Measurements from ENCODE around the gene BCAS4.

The BCAS4 gene

GRCh38 chr20:50842821-50843220, 48.0 kb downstream of the BCAS4 start:
- no peaks in the 10 kb centered on the region for H3K36me3 Mint-ChIP-seq (ENCODE audit: low read depth)
- H3K27me3 Mint-ChIP-seq (ENCODE audit: low read depth): no peaks in the 10 kb centered on the region
- no peaks in the 10 kb centered on the region for H3K9me3 Mint-ChIP-seq
- no peak overlapping the region for H3K4me3 Mint-ChIP-seq
- H3K4me1 Mint-ChIP-seq (ENCODE audit: low read depth): peaks cover 19% of the 10 kb centered on the region
- no peak overlapping the region for H3K27ac Mint-ChIP-seq

GRCh38 chr20:50843331-50844276, 48.7 kb downstream of the BCAS4 start:
- H3K4me3 Mint-ChIP-seq: no peak overlapping the region
- no peaks in the 10 kb centered on the region for H3K9me3 Mint-ChIP-seq
- H3K27me3 Mint-ChIP-seq (ENCODE audit: low read depth): no peaks in the 10 kb centered on the region
- H3K4me1 Mint-ChIP-seq (ENCODE audit: low read depth): peaks cover 17% of the 10 kb centered on the region
- no peak overlapping the region for H3K27ac Mint-ChIP-seq
- H3K36me3 Mint-ChIP-seq (ENCODE audit: low read depth): no peaks in the 10 kb centered on the region

- H3K27ac Mint-ChIP-seq: peak overlapping the region; percentile 68
- peak overlapping the region; percentile 14 for H3K4me3 Mint-ChIP-seq
These were observed 49.7 kb downstream of the BCAS4 start for GRCh38 chr20:50844430-50845100.

GRCh38 chr20:50845566-50846215, 50.8 kb downstream of the BCAS4 start:
- Mint-ChIP-seq H3K27me3 (ENCODE audit: low read depth) (no peaks in the 10 kb centered on the region), H3K27ac (no peak overlapping the region), H3K4me3 (no peak overlapping the region), H3K36me3 (ENCODE audit: low read depth) (no peaks in the 10 kb centered on the region), H3K9me3 (no peaks in the 10 kb centered on the region), H3K4me1 (ENCODE audit: low read depth) (peaks cover 14% of the 10 kb centered on the region)

More at GRCh38 chr20:50844430-50845100, 49.7 kb downstream of the BCAS4 start:
- H3K27me3 Mint-ChIP-seq (ENCODE audit: low read depth): no peaks in the 10 kb centered on the region
- H3K36me3 Mint-ChIP-seq (ENCODE audit: low read depth): no peaks in the 10 kb centered on the region
- peaks cover 12% of the 10 kb centered on the region for H3K4me1 Mint-ChIP-seq (ENCODE audit: low read depth)
- H3K9me3 Mint-ChIP-seq: no peaks in the 10 kb centered on the region

- H3K27ac Mint-ChIP-seq: no peak overlapping the region
- no peaks in the 10 kb centered on the region for H3K36me3 Mint-ChIP-seq (ENCODE audit: low read depth)
- peaks cover 14% of the 10 kb centered on the region for H3K4me1 Mint-ChIP-seq (ENCODE audit: low read depth)
- no peak overlapping the region for H3K4me3 Mint-ChIP-seq
- no peaks in the 10 kb centered on the region for H3K9me3 Mint-ChIP-seq
- H3K27me3 Mint-ChIP-seq (ENCODE audit: low read depth): no peaks in the 10 kb centered on the region
These were observed 53.5 kb downstream of the BCAS4 start for GRCh38 chr20:50848341-50848808.

- peaks cover 14% of the 10 kb centered on the region for H3K4me1 Mint-ChIP-seq (ENCODE audit: low read depth)
- no peaks in the 10 kb centered on the region for H3K27me3 Mint-ChIP-seq (ENCODE audit: low read depth)
- no peaks in the 10 kb centered on the region for H3K36me3 Mint-ChIP-seq (ENCODE audit: low read depth)
- no peak overlapping the region for H3K4me3 Mint-ChIP-seq
- H3K9me3 Mint-ChIP-seq: no peaks in the 10 kb centered on the region
- no peak overlapping the region for H3K27ac Mint-ChIP-seq
These were observed 54.2 kb downstream of the BCAS4 start for GRCh38 chr20:50848846-50849673.

GRCh38 chr20:50850721-50851286, 55.9 kb downstream of the BCAS4 start:
- no peaks in the 10 kb centered on the region for H3K9me3 Mint-ChIP-seq
- H3K27ac Mint-ChIP-seq: no peak overlapping the region
- no peaks in the 10 kb centered on the region for H3K36me3 Mint-ChIP-seq (ENCODE audit: low read depth)
- no peak overlapping the region for H3K4me3 Mint-ChIP-seq
- peaks cover 7% of the 10 kb centered on the region for H3K4me1 Mint-ChIP-seq (ENCODE audit: low read depth)
- H3K27me3 Mint-ChIP-seq (ENCODE audit: low read depth): no peaks in the 10 kb centered on the region

GRCh38 chr20:50852085-50852484, 57.2 kb downstream of the BCAS4 start:
- H3K27me3 Mint-ChIP-seq (ENCODE audit: low read depth): no peaks in the 10 kb centered on the region
- H3K4me3 Mint-ChIP-seq: no peak overlapping the region
- H3K36me3 Mint-ChIP-seq (ENCODE audit: low read depth): no peaks in the 10 kb centered on the region
- no peaks in the 10 kb centered on the region for H3K9me3 Mint-ChIP-seq
- H3K4me1 Mint-ChIP-seq (ENCODE audit: low read depth): peaks cover 7% of the 10 kb centered on the region
- H3K27ac Mint-ChIP-seq: peak overlapping the region; percentile 41

- Mint-ChIP-seq H3K9me3 (no peaks in the 10 kb centered on the region), H3K4me3 (no peak overlapping the region), H3K36me3 (ENCODE audit: low read depth) (no peaks in the 10 kb centered on the region), H3K4me1 (ENCODE audit: low read depth) (peaks cover 4% of the 10 kb centered on the region), H3K27ac (no peak overlapping the region), H3K27me3 (ENCODE audit: low read depth) (no peaks in the 10 kb centered on the region)
These were observed 59.8 kb downstream of the BCAS4 start for GRCh38 chr20:50854506-50855249.

- Mint-ChIP-seq H3K36me3 (ENCODE audit: low read depth) (no peaks in the 10 kb centered on the region), H3K4me1 (ENCODE audit: low read depth) (peaks cover 2% of the 10 kb centered on the region), H3K9me3 (no peaks in the 10 kb centered on the region), H3K27ac (no peak overlapping the region), H3K27me3 (ENCODE audit: low read depth) (no peaks in the 10 kb centered on the region), H3K4me3 (no peak overlapping the region)
These were observed 60.9 kb downstream of the BCAS4 start for GRCh38 chr20:50855498-50856474.

GRCh38 chr20:50856475-50857041, 61.7 kb downstream of the BCAS4 start:
- no peak overlapping the region for H3K27ac Mint-ChIP-seq
- no peaks in the 10 kb centered on the region for H3K27me3 Mint-ChIP-seq (ENCODE audit: low read depth)
- no peak overlapping the region for H3K4me3 Mint-ChIP-seq
- no peaks in the 10 kb centered on the region for H3K9me3 Mint-ChIP-seq
- peaks cover 2% of the 10 kb centered on the region for H3K4me1 Mint-ChIP-seq (ENCODE audit: low read depth)
- no peaks in the 10 kb centered on the region for H3K36me3 Mint-ChIP-seq (ENCODE audit: low read depth)

GRCh38 chr20:50857348-50857747, 62.5 kb downstream of the BCAS4 start:
- no peaks in the 10 kb centered on the region for H3K27me3 Mint-ChIP-seq (ENCODE audit: low read depth)

More at GRCh38 chr20:50857348-50857747, 62.5 kb downstream of the BCAS4 start:
- Mint-ChIP-seq H3K9me3 (no peaks in the 10 kb centered on the region), H3K27ac (no peak overlapping the region), H3K36me3 (ENCODE audit: low read depth) (no peaks in the 10 kb centered on the region), H3K4me3 (no peak overlapping the region), H3K4me1 (ENCODE audit: low read depth) (peaks cover 2% of the 10 kb centered on the region)
